ENCODE results near the gene BMF. TPM values are rescaled to one million over a fixed set of nuclear protein-coding genes. Genes with fewer than 3 reads are reported as not detected.

The BMF gene
- total RNA-seq, 1 donor from 2014 or later, result 18.4 TPM

DNA sequence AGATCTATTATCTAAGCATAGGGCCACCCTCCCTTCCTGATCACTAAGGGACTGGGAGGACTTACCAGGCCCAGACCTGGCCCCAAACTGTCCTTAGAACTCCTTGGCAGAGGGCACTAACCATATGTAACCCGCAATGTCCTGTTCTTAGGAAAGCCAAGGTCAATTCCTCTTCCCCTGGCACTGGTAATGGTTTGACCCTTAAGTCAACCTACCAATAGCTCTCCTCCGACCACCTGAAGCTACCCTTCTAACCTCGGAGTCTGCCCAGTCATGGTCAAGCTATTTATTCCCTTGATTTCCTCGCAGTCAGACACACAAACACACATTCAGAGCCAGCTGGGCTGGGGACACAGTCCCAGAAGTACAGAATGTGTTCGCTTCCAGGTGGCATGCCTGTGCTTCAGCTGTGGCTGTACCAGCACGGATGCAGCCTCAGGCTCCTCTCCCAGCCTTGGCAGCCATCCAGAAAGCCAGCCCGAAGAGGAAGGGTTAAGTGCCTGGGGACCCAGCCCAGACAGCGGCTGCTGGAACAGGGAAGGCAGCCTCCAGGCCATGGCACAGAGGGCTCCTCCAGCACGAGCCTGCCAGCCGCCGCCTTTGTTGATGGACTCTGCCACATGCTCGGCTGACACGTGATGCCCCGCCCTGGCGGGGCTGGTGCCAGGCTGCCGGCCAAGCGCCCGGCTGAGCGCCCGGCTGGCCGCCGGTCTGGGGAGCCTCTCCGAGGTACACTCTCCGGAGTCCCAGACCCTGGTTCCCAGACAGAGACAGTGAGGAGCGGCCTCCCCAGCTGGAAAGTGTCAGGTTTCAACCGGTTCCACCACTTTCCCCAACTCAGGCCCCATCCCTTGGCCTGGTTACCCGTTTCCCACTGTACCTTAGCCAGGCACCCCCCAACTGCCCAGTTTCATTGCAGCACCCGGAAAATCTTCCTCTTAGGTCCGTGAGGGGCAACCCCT lies 5.5 kb downstream of the BMF start:
- peak; percentile 68 for DNase-seq

- DNase-seq, result no peak
Measured at GRCh38 chr15:40100947-40101905, 7.5 kb downstream of the BMF start.

GRCh38 chr15:40100123-40100946 lies 8.3 kb downstream of the BMF start:
- DNase-seq, result no peak

DNA sequence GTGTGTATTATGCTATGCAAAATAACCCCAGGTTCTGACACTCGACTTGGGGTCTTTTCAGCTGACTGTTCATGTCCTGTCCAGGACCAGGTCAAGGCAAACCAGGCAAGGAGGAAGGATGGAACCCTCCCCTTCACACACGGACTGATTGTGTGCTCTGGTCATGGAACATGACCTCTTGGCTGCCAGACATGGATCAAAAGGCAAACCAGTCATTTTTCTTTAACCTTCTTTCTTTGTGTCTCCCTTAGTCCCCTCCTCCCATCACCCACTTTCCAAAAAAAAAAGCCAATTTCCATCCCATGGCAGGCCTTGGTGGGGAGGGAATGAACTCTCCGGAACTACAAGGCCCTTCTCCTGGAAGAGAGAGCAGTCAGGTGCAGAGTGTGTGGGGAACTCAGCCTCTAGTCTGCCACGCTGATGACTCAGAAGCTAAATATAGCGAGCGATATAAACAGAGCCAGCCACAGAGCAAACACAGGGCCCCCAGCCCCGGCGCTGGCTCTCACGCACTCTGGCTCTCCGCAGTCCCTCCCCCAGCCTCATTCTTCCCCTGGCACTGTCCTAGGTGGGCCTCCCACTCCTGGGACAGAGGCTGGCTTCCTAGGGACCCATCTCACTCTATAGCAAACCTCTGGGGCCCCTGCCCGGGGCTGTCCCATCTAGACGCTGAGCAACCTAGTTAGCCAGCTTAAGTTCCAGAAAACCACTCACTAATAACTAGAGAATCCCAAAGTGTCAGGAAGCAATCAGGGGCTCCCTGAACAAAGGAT lies 10.0 kb downstream of the BMF start:
- peak; percentile 97 for DNase-seq

DNA sequence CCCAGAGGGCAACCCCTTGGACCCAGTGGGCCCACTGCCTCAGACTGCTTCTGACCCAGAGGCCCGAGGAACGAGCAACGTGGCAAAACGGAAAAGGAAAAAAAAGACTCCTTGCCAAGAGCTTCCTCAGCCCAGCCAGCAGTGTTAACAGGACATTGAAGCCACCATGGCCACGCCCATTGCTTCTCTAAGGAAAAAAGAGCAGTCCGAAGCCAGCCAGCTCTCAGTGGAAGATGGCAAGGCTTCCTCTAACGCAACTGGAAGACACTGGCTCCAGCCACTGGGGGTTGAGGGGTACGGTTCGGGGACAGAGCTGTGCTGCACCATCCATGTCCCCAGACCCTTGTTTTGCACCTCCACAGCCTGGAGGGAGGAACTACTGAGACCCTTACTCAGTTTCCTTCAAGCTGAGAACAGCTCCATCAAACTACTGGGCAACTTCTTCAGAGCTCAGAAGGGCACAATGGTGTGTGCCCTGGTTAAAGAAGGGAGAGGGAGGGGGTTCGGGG lies 10.7 kb downstream of the BMF start:
- DNase-seq, result peak; percentile 55

DNA sequence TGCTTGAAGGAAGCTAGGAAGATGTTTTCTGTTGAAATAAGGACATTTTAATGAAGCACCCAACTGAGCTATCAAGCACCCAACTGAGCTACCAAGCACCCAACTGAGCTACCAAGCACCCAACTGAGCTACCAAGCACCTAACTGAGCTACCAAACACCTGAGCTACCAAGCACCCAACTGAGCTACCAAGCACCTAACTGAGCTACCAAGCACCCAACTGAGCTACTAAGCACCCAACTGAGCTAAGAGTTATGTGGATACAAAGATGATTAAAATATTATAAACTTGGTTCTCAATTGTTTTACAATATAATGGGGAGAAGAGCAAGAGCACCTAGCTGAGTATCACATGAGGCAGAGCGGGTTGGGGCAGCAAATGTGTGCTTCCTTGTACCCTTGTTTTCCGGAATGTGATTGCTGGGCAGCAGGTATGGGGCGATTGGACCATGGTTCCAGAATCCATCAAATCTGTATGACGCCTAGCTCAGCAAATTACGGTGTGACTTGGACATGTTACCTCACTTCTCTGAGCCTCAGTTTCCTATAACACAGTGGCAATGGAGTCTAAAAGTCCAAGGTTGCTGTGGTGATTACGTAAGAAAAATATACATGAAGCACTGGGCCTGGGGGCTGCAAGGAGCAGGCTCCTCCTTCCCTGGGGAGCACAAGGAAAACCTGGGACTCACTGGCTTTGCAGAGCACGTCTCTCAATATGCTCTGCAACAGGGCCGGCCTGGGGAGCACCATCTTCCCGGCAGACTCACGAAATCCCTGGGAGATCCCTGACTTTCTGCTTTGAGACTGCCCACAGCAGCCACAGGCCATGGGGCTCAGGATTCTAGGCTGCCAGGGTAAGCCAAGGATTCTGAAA lies 11.3 kb downstream of the BMF start:
- DNase-seq, result no peak

GRCh38 chr15:40096094-40096891 lies 12.4 kb downstream of the BMF start:
- DNase-seq, result no peak

GRCh38 chr15:40095371-40096093 lies 13.1 kb downstream of the BMF start:
- no peak for DNase-seq

GRCh38 chr15:40094156-40094555 lies 14.5 kb downstream of the BMF start:
- DNase-seq, result no peak

- no peak for DNase-seq
Measured at GRCh38 chr15:40092979-40093869, 15.5 kb downstream of the BMF start.

DNA sequence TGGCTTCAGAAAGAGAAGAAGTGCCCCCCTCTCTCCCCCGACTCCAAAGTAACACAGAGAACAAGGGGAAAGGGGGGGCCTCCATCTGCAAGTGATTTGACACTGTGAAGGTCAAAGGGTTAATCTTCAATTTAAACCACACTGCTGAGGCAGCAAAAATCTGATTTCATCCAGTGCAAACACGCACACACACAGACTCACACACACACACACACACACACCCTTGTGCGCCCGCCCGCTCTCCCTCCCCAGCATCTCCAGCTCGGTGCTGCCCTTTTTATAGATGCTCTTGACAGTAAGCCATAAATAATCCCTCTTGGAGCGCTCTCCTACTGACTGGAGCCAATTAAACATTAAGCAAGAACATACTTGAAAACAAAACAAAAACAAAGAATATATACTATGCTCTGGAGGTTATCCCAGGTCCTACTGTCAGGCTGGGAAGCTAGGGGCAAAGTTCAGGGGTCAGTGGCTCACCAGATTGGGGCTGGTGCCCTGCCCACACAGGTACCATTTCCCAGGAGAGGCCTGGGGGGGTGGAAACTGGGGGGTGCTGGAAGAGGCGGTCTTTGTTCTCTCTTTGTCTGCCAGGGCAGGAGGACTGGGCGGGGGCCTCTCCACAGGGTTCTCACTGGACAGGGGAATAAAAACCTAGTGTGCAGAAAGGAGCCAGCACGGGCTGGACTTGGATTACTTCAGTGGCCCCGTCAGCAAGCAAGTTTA lies 16.3 kb downstream of the BMF start:
- no peak for DNase-seq

DNA sequence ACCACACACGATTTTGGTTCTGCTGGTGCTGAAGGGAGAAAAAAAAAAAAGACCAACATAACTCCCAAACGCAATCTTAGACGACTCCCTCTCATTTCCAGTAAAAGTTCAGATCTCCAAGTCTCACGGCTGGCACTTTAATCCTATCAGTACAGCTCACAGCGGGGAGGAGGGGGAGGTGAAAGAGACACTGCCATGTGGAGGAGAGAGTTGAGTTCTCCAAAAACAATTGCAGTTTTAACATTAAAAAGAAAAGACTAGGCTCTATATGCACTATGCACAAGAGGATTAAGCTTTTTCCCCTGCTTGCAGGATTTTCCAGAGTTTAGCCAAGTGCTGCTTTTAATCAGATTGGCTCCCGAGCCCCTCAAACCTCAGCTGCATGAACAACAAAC lies 16.8 kb downstream of the BMF start:
- no peak for DNase-seq

DNA sequence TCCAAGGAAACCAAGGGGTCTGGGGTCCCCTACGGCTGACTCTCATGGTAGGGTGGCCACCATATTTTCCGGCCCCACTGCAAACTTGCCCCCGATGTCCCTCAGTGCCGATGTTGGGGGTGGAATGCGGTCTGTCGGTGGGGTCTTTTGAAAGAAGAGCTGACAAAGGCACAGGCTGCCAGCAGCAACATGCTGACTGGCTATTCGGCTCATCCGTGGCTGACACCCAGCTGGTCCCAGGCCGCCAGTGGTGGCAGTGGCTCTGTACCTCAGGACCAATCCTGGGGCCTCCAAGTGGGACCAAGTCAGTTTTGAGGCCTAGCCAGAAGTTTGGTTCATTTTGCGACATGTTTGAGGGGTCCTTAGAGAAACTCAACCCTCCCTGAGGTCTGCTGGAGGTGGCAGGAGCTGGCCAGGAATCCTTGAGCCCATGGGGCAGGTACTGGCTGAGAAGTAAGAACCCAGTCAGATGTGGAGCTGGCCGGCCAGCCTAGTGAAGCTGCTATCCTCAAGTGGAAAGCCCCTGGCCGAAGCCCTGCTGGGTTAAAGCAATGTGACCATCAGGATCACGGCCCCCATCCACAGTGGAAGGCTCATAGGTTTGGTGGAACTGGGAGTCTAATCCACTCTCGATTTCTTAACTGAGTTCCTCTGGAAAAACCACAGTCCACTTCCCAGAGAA lies 17.8 kb downstream of the BMF start:
- no peak for DNase-seq

DNA sequence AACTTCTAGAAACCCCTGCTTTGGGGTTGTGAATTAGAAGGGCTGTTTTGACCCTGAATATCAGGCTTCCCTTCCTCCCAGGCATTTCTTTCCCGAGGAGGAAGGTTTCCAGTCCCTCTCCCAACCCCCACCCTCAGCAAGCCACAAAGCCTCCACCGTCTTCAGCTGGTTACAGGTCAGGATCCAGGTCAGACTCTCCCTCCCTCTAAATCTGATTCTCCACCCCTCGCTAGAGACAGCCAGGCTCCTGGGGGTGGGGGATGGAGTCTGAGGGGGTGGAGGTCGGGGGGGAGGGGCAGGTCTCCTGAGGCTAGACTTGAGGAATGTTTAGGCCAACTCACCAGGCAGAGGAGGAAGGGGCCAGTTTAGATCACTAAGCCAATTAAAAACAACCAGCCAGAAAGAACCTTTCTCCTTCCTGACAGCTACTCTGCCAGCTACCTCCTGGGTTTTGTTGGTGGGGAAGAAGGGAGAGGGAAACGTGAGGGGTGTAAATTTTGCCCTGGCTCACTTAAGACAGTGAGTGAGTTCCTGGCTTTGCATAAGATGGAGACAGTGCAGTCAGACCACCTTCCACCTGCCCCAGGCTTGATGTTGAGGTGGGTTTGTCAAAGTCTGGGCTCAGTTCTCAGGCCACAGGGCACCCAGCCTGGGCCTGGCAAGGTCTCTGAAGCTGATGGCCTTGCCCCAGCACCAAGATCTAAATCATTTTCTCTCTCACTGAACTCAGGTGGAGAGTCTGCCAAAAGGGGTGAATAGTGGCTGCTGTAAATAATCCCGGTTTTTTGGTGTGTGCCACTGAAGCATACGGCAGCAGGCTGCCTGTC lies 19.5 kb downstream of the BMF start:
- DNase-seq, result no peak

Data from dermis blood vessel endothelial cell (primary cell).